GM19328 (cell line): Measurements from ENCODE around the gene CPNE9.

Experiments used
- ATAC-seq: cut with Tn5 transposase; IDR thresholded peaks from one replicate; pipeline ENCODE4 v1.9.1; 2021; ENCODE audit warnings: mild to moderate bottlenecking, moderate library complexity; ENCODE audit not compliant: unreplicated experiment

Gene CPNE9

GRCh38 chr3:9715764-9716437 is 12.3 kb downstream of the CPNE9 start:
- no peak for ATAC-seq

- no peak for ATAC-seq
Observed at GRCh38 chr3:9716801-9717555, 13.3 kb downstream of the CPNE9 start.

- ATAC-seq: no peak
Observed at GRCh38 chr3:9717563-9717962, 13.9 kb downstream of the CPNE9 start.

- no peak for ATAC-seq
Observed at GRCh38 chr3:9718118-9718517, 14.5 kb downstream of the CPNE9 start.

GRCh38 chr3:9721015-9721699 is 17.5 kb downstream of the CPNE9 start:
- ATAC-seq: no peak

- ATAC-seq: no peak
Observed at GRCh38 chr3:9721700-9722060, 18.0 kb downstream of the CPNE9 start.

GRCh38 chr3:9725775-9726515 is 22.3 kb downstream of the CPNE9 start:
- no peak for ATAC-seq

- no peak for ATAC-seq
Observed at GRCh38 chr3:9727041-9727595, 23.5 kb downstream of the CPNE9 start.

GRCh38 chr3:9727743-9728142 is 24.1 kb downstream of the CPNE9 start:
- no peak for ATAC-seq

GRCh38 chr3:9729419-9729818 is 25.8 kb downstream of the CPNE9 start:
- ATAC-seq: no peak

GRCh38 chr3:9730657-9731205 is 27.1 kb downstream of the CPNE9 start:
- ATAC-seq: peak; percentile 23

GRCh38 chr3:9731206-9732079 is 27.8 kb downstream of the CPNE9 start, which contains the start of gene BRPF1:
Gene BRPF1 (plus strand): TSS chr3:9731735. CDS start chr3:9734141, 2,406 bp downstream.
- ATAC-seq: peak; percentile 95

- no peak for ATAC-seq
Observed at GRCh38 chr3:9732080-9732739, 28.6 kb downstream of the CPNE9 start.

GRCh38 chr3:9732740-9733115 is 29.1 kb downstream of the CPNE9 start:
- ATAC-seq: no peak

- ATAC-seq: no peak
Observed at GRCh38 chr3:9736831-9737230, 33.2 kb downstream of the CPNE9 start.

- no peak for ATAC-seq
Observed at GRCh38 chr3:9739181-9739580, 35.5 kb downstream of the CPNE9 start.

- no peak for ATAC-seq
Observed at GRCh38 chr3:9742560-9742959, 38.9 kb downstream of the CPNE9 start.

GRCh38 chr3:9743548-9743947 is 39.9 kb downstream of the CPNE9 start:
- no peak for ATAC-seq

- no peak for ATAC-seq
Observed at GRCh38 chr3:9744162-9744561, 40.5 kb downstream of the CPNE9 start.
